T-helper 2 cell (primary cell): ENCODE results near the gene ADAMTS18.
"Not testable (repeated sequence)": the region's sequence is repeated elsewhere in the genome, so short reads cannot be mapped to it uniquely, and the experiment has no call there.

ENCODE experiments used
- DNase-seq, 5 experiments: peaks; one replicate each; pipeline versions ENCODE4 v3.0.0 to v3.0.0-alpha.2; 2012 to 2022
- total RNA-seq, 2 donors: gene quantifications; one replicate each; lab custom pipeline; 2026; lab: John Stamatoyannopoulos, UW

Gene ADAMTS18
- 0 to 0.27 reads per million in 2 donors for total RNA-seq

- peak in 1 of 5 experiments; percentile 19 for DNase-seq
These were observed at the start of gene ADAMTS18 for GRCh38 chr16:77434530-77435271. ADAMTS18 (minus strand) TSS chr16:77435034; CDS start chr16:77434695, 339 bp downstream.

GRCh38 chr16:77480681-77481315 lies 46.0 kb upstream of the ADAMTS18 start:
- DNase-seq, result no peak

GRCh38 chr16:77472262-77472661 lies 37.4 kb upstream of the ADAMTS18 start:
- DNase-seq, result no peak

- DNase-seq, result no peak
These were observed 36.0 kb upstream of the ADAMTS18 start for GRCh38 chr16:77470851-77471250.

- no peak for DNase-seq
These were observed 34.8 kb upstream of the ADAMTS18 start for GRCh38 chr16:77469634-77470033.

GRCh38 chr16:77468831-77469230 lies 34.0 kb upstream of the ADAMTS18 start:
- no peak for DNase-seq

- DNase-seq, result no peak
These were observed 33.0 kb upstream of the ADAMTS18 start for GRCh38 chr16:77467821-77468335.

GRCh38 chr16:77463659-77464058 lies 28.8 kb upstream of the ADAMTS18 start:
- not testable (repeated sequence) for DNase-seq

GRCh38 chr16:77462894-77463293 lies 28.1 kb upstream of the ADAMTS18 start:
- no peak for DNase-seq

- no peak for DNase-seq
These were observed 24.9 kb upstream of the ADAMTS18 start for GRCh38 chr16:77459534-77460254.

GRCh38 chr16:77457046-77457445 lies 22.2 kb upstream of the ADAMTS18 start:
- DNase-seq, result no peak

- DNase-seq, result no peak
These were observed 17.4 kb upstream of the ADAMTS18 start for GRCh38 chr16:77452243-77452642.

GRCh38 chr16:77450790-77451487 lies 16.1 kb upstream of the ADAMTS18 start:
- DNase-seq, result no peak

- no peak for DNase-seq
These were observed 14.4 kb upstream of the ADAMTS18 start for GRCh38 chr16:77449208-77449607.

- no peak for DNase-seq
These were observed 10.5 kb upstream of the ADAMTS18 start for GRCh38 chr16:77445324-77445723.

GRCh38 chr16:77444147-77444460 lies 9.3 kb upstream of the ADAMTS18 start:
- DNase-seq, result no peak

GRCh38 chr16:77443357-77444146 lies 8.7 kb upstream of the ADAMTS18 start:
- DNase-seq, result no peak

GRCh38 chr16:77442078-77442477 lies 7.2 kb upstream of the ADAMTS18 start:
- no peak for DNase-seq

GRCh38 chr16:77439106-77439505 lies 4.3 kb upstream of the ADAMTS18 start:
- no peak for DNase-seq

- no peak for DNase-seq
These were observed 3.0 kb upstream of the ADAMTS18 start for GRCh38 chr16:77437859-77438258.

GRCh38 chr16:77435272-77435820 lies 512 bp upstream of the ADAMTS18 start:
- DNase-seq, result no peak
